GM06990 (cell line): ENCODE results near the gene HOXB3.

Experiments used
- DNase-seq: peaks from one replicate; pipeline ENCODE4 v3.0.0-alpha.2; 2011; ENCODE audit not compliant: insufficient read length; ENCODE audit errors: extremely low read depth
- H3K27me3 ChIP-seq: replicated peaks from 2 replicates; pipeline ENCODE4 v1.6.0; 2011; ENCODE audit warnings: low read length; ENCODE audit not compliant: control insufficient read depth, insufficient read depth
- H3K36me3 ChIP-seq: 2 replicates; pipeline ENCODE4 v1.5.1; 2011; ENCODE audit warnings: low read length; ENCODE audit not compliant: control insufficient read depth, insufficient read depth
- H3K4me3 ChIP-seq: replicated peaks from 2 replicates; pipeline ENCODE4 v1.5.1; 2011; ENCODE audit warnings: low read depth, mild to moderate bottlenecking, control low read depth, low read length
- CTCF ChIP-seq: IDR thresholded peaks from 2 replicates; pipeline ENCODE4 v1.5.1; 2011; ENCODE audit warnings: low read length, control low read depth, mild to moderate bottlenecking, inconsistent platforms; ENCODE audit not compliant: insufficient read depth, poor library complexity, severe bottlenecking

HOXB3 gene

DNA sequence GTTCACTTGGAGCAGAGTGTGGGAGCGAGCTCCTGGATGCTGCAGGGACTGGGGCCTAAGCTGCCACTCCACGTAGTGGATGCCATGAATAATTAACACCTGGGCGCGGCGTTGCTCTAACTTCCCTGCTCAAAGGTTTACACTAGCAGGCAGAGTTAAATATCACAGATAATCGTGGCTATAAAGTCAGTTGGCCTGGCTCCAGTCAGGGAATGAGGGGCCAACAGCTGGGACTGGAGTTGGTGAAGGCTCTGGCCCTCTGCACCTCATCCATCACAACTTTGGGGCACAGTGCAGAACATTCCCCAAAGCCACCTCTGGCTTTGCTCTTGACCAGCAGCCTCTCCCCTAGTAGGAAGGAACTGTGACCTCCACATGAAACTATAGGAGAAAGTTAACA is 22.8 kb downstream of the HOXB3 start:
- no peaks in the 10 kb centered on the region for H3K27me3 ChIP-seq
- H3K36me3 ChIP-seq = no peaks in the 10 kb centered on the region
- TF ChIP-seq CTCF = no peak
- no peak for DNase-seq
- H3K4me3 ChIP-seq = no peak overlapping the region

DNA sequence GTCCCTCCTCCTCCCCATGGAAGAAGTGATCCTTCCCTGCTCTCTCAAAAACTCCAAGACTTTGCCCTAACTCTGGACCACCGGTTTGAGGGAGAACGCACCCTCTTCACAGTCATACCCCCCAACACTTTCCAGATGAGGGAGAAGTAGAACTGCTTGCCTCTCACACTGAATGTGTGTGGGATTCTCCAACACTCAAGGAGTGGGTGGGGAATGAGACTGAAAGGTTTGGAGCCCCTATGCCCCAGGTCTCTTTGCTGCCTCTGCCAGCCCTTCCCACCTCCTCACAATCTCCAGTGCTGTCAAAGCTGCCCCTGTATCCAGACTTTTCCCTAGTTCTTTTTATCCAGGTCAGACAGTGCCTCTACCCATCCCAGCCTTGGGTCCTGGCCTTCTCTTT is 23.3 kb downstream of the HOXB3 start:
- TF ChIP-seq CTCF = no peak
- H3K4me3 ChIP-seq = no peak overlapping the region
- no peaks in the 10 kb centered on the region for H3K36me3 ChIP-seq
- DNase-seq = no peak
- H3K27me3 ChIP-seq = no peaks in the 10 kb centered on the region

- no peaks in the 10 kb centered on the region for H3K27me3 ChIP-seq
These were observed 23.9 kb downstream of the HOXB3 start for GRCh38 chr17:48565925-48566710.

DNA sequence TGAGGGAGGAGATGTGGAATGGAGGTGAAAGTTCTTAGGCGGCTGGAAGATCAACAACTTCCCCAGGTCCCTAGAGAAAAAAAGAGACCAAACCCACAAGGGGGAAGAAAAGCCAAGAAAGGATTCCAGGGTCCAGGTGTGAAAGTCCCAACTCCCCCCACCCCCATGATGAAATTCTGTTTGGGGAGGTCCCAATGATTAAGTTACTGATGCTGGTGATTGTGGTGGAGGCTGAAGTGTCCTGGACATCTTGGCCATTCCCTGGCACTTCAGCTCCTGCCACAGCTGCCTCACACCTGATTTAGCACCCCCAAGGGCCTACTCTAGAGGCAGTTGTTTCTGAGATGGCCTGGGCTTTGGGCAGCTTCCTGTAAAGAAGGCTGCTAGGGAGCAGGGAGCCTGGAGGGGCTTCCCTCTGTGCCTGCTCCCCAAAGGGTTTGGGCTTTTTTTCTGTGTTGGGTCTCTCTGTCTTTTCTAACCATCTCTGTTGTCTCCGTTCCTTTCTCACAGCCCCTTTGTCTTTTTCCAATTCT is 25.0 kb downstream of the HOXB3 start:
- DNase-seq = no peak
- H3K4me3 ChIP-seq = no peak overlapping the region
- TF ChIP-seq CTCF = no peak
- H3K36me3 ChIP-seq = no peaks in the 10 kb centered on the region
- no peaks in the 10 kb centered on the region for H3K27me3 ChIP-seq

More at GRCh38 chr17:48565925-48566710, 23.9 kb downstream of the HOXB3 start:
- DNase-seq = no peak
- H3K36me3 ChIP-seq = no peaks in the 10 kb centered on the region
- no peak overlapping the region for H3K4me3 ChIP-seq
- TF ChIP-seq CTCF = no peak

GRCh38 chr17:48564188-48565021 is 25.6 kb downstream of the HOXB3 start:
- no peak for DNase-seq
- no peaks in the 10 kb centered on the region for H3K36me3 ChIP-seq
- H3K27me3 ChIP-seq = no peaks in the 10 kb centered on the region
- H3K4me3 ChIP-seq = no peak overlapping the region
- TF ChIP-seq CTCF = no peak
